ENCODE measurements around the gene RBMS1. TPM values are rescaled to one million over a fixed set of nuclear protein-coding genes. Genes with fewer than 3 reads are reported as not detected.

Gene RBMS1
- total and polyA plus RNA-seq, 2 of the 13 experiments (the other 11 are each of a cell fraction or from before 2014, with no cell fraction given), result 55.5 to 110 TPM

DNA sequence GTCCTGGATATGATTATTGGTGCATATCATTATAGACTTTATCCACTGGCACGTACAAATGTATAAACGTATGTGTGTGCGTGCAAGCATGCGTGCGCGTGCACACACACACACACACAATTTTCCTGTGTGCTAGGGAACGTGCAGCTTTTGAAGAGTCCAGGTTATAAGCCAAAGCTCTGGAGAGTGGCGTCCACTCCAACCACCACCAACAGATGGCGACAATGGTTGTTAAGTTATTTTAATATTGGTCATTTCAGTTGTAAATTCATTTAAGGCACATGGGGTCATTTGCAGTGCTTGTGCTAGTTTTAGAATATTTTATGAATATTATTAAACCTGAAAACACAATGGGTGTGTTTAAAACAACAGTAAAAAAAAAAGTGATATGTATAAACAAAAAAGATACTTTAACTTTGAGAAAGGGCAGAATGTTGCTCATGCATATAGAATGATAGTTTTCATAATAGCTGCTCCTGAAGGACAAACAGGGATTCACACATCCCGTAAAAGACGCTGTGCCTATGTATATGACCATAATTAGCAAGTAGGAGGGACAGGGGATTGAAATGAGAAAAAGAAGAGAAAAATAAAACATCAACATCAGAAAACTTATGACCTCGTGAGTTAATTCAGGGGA is 169.3 kb downstream of the RBMS1 start (continued):
- TF ChIP-seq, protein P1, sequence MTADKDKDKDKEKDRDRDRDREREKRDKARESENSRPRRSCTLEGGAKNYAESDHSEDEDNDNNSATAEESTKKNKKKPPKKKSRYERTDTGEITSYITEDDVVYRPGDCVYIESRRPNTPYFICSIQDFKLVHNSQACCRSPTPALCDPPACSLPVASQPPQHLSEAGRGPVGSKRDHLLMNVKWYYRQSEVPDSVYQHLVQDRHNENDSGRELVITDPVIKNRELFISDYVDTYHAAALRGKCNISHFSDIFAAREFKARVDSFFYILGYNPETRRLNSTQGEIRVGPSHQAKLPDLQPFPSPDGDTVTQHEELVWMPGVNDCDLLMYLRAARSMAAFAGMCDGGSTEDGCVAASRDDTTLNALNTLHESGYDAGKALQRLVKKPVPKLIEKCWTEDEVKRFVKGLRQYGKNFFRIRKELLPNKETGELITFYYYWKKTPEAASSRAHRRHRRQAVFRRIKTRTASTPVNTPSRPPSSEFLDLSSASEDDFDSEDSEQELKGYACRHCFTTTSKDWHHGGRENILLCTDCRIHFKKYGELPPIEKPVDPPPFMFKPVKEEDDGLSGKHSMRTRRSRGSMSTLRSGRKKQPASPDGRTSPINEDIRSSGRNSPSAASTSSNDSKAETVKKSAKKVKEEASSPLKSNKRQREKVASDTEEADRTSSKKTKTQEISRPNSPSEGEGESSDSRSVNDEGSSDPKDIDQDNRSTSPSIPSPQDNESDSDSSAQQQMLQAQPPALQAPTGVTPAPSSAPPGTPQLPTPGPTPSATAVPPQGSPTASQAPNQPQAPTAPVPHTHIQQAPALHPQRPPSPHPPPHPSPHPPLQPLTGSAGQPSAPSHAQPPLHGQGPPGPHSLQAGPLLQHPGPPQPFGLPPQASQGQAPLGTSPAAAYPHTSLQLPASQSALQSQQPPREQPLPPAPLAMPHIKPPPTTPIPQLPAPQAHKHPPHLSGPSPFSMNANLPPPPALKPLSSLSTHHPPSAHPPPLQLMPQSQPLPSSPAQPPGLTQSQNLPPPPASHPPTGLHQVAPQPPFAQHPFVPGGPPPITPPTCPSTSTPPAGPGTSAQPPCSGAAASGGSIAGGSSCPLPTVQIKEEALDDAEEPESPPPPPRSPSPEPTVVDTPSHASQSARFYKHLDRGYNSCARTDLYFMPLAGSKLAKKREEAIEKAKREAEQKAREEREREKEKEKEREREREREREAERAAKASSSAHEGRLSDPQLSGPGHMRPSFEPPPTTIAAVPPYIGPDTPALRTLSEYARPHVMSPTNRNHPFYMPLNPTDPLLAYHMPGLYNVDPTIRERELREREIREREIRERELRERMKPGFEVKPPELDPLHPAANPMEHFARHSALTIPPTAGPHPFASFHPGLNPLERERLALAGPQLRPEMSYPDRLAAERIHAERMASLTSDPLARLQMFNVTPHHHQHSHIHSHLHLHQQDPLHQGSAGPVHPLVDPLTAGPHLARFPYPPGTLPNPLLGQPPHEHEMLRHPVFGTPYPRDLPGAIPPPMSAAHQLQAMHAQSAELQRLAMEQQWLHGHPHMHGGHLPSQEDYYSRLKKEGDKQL (CRISPR knock-in tag; IDR thresholded peaks at IDR 0.05; ENCODE audit: low read depth), result no peak

DNA sequence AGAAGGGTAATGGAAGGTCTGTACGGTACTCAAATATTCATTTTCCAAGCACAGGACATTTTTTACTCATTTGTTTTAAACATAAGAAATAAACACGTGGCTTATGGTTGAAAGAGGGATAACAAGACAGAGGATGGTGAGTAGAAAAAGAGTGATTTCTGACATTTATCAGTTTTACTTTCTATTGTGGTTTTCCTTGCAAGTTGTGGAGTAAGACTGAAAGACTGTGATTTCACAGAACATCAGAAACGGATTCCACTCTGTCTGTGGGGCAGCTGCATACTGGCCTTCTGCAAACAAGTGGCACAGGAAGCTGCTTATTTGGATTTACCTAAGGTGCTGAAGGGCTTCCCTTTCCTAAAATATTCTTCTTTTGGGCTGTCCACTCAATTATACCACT is 171.3 kb downstream of the RBMS1 start:
- Histone ChIP-seq H3K9ac (ENCODE audit: insufficient read depth, low read depth, low read length) (no peak overlapping the region), H3K36me3 (replicated peaks in 1 of 2; ENCODE audit: control insufficient read depth in 1 of 2, insufficient read depth in 2 of 2, low read length in 2 of 2) (peaks cover 0 to 3% of the 10 kb centered on the region in 2 experiments; a peak in 2 of 5 replicates), H2AFZ (ENCODE audit: low read length) (no peak overlapping the region), H3K27ac (ENCODE audit: extremely low read length, insufficient read depth, low read length) (no peak overlapping the region), H3K4me3 (replicated peaks in 1 of 3; ENCODE audit: insufficient read depth in 1 of 3, low read depth in 2 of 3, low read length in 3 of 3) (no peak overlapping the region), H3K4me2 (ENCODE audit: low read depth, low read length) (no peak overlapping the region), H3K27me3 (ENCODE audit: control insufficient read depth in 1 of 2, insufficient read depth in 2 of 2, low read length in 2 of 2) (no peaks in the 10 kb centered on the region), H4K20me1 (ENCODE audit: insufficient read depth, low read length) (peaks cover 28% of the 10 kb centered on the region), H3K79me2 (ENCODE audit: insufficient read depth, low read length) (peaks cover 7% of the 10 kb centered on the region), H3K9me3 (ENCODE audit: low read length) (no peaks in the 10 kb centered on the region), H3K4me1 (ENCODE audit: insufficient read depth, low read length) (peaks cover 41% of the 10 kb centered on the region)
- TF ChIP-seq, protein P2, sequence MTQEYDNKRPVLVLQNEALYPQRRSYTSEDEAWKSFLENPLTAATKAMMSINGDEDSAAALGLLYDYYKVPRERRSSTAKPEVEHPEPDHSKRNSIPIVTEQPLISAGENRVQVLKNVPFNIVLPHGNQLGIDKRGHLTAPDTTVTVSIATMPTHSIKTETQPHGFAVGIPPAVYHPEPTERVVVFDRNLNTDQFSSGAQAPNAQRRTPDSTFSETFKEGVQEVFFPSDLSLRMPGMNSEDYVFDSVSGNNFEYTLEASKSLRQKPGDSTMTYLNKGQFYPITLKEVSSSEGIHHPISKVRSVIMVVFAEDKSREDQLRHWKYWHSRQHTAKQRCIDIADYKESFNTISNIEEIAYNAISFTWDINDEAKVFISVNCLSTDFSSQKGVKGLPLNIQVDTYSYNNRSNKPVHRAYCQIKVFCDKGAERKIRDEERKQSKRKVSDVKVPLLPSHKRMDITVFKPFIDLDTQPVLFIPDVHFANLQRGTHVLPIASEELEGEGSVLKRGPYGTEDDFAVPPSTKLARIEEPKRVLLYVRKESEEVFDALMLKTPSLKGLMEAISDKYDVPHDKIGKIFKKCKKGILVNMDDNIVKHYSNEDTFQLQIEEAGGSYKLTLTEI (CRISPR knock-in tag; conservative IDR thresholded peaks at IDR 0.05), result no peak
- TF ChIP-seq ZNF569 (CRISPR knock-in tag; IDR thresholded peaks at IDR 0.05; ENCODE audit: borderline replicate concordance), result no peak
- no peak for TF ChIP-seq MBNL3 (CRISPR knock-in tag; conservative IDR thresholded peaks at IDR 0.05)
- TF ChIP-seq NFKB2 (CRISPR knock-in tag; IDR thresholded peaks at IDR 0.05; ENCODE audit: borderline replicate concordance), result no peak
- no peak for TF ChIP-seq ZBTB8A (CRISPR knock-in tag; IDR thresholded peaks at IDR 0.05; ENCODE audit: borderline replicate concordance, low read depth)
- TF ChIP-seq, protein P3, sequence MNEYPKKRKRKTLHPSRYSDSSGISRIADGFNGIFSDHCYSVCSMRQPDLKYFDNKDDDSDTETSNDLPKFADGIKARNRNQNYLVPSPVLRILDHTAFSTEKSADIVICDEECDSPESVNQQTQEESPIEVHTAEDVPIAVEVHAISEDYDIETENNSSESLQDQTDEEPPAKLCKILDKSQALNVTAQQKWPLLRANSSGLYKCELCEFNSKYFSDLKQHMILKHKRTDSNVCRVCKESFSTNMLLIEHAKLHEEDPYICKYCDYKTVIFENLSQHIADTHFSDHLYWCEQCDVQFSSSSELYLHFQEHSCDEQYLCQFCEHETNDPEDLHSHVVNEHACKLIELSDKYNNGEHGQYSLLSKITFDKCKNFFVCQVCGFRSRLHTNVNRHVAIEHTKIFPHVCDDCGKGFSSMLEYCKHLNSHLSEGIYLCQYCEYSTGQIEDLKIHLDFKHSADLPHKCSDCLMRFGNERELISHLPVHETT (CRISPR knock-in tag; conservative IDR thresholded peaks at IDR 0.05), result no peak
- TF ChIP-seq ZNF510 (CRISPR knock-in tag; IDR thresholded peaks at IDR 0.05; ENCODE audit: low read depth), result no peak
- TF ChIP-seq HDAC6 (IDR thresholded peaks at IDR 0.05; ENCODE audit: low read depth, low read length), result no peak
- no peak for TF ChIP-seq ZNF225 (CRISPR knock-in tag; IDR thresholded peaks at IDR 0.05)
- in situ Hi-C loops (cut with HindIII; ENCODE audit: extremely low pct_ligation_motif_present, low pct_unique_long_range_greater_than_20kb) (no loop called here), intact Hi-C loops (cut with micrococcal nuclease; ENCODE audit: unreplicated experiment) (no loop called here)
- no TSS peak for BruUV-seq (replicated peaks)
- ATAC-seq, result no peak
- 98% methylated on average over 3 of the region's 3 CpGs for WGBS (ENCODE audit: low lambda C conversion rate)
- ChIA-PET POLR2A (no interaction called here), CTCF (ENCODE audit: low intra/inter-chr PET ratio, low total read pairs) (no interaction called here)
- DNase-seq (ENCODE audit: low spot score), result no peak
- FAIRE-seq, result no peak

Measured in HepG2 (cell line).